Activated CD4-positive, alpha-beta T cell treated with anti-CD3 and anti-CD28 coated beads, Interleukin-2, amount 10 ng/mL, durations not matched to agents 7 days and 5 days (primary cell): ENCODE measurements around the gene LSAMP. TPM values are rescaled to one million over a fixed set of nuclear protein-coding genes. Genes with fewer than 3 reads are reported as not detected.
"Not testable (repeated sequence)": the region's sequence is repeated elsewhere in the genome, so short reads cannot be mapped to it uniquely, and the experiment has no call there.

ENCODE experiments used
- CTCF ChIA-PET: fragments of 350-600 bp; sonication (Branson Sonifier 250); formaldehyde crosslinking; loops from one replicate; lab custom pipeline; 2021; ENCODE audit warnings: antibody characterized with exemption; lab: Charles Lee
- POLR2A ChIA-PET: fragments of 350-600 bp; sonication (Branson Sonifier 250); formaldehyde crosslinking; loops from one replicate; lab custom pipeline; 2021; ENCODE audit warnings: antibody characterized with exemption; lab: Charles Lee
- DNase-seq: peaks from one replicate; pipeline ENCODE4 v3.0.0-alpha.2; 2020
- H3K27ac Mint-ChIP-seq: one replicate; pipeline ENCODE4 v1.8.0; 2021; ENCODE audit warnings: mild to moderate bottlenecking, moderate library complexity, mixed read lengths
- H3K27me3 Mint-ChIP-seq: one replicate; pipeline ENCODE4 v1.8.0; 2021; ENCODE audit warnings: mixed read lengths
- H3K36me3 Mint-ChIP-seq: one replicate; pipeline ENCODE4 v1.8.0; 2021; ENCODE audit warnings: low read depth, mixed read lengths
- H3K4me1 Mint-ChIP-seq: one replicate; pipeline ENCODE4 v1.8.0; 2021; ENCODE audit warnings: mixed read lengths
- H3K4me3 Mint-ChIP-seq: one replicate; pipeline ENCODE4 v1.8.0; 2021; ENCODE audit warnings: mild to moderate bottlenecking, moderate library complexity, mixed read lengths
- H3K9me3 Mint-ChIP-seq: one replicate; pipeline ENCODE4 v1.8.0; 2021; ENCODE audit warnings: mixed read lengths
- total RNA-seq, 2 experiments: library from RNA; stranded (reverse); gene quantifications; one replicate each; pipeline ENCODE4 v1.2.3, GENCODE V29; 2021

LSAMP gene
- total RNA-seq, 2 experiments from 2014 or later, result not detected

DNA sequence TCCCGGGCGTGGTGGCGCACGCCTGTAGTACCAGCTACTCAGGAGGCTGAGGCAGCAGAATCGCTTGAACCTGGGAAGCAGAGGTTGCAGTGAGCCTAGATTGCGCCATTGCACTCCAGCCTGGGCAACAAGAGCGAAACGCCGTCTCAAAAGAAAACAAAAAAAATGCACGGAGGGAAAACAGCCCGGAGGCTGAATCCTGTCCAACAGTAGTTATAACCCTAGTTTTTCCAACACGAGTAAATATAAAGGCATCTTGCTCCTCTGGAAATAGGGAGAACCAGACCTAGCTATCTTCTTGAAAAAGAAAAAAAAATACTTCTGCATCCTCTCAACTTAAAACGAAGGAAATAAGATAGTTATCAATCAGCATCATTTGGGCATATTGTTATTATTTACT, 661.9 kb downstream of the LSAMP start:
- H3K4me1 Mint-ChIP-seq, result peaks cover 14% of the 10 kb centered on the region
- POLR2A ChIA-PET, result interaction anchor here (0.6 kb wide), 1 partner anchor 15 kb away, joined by 3 read pairs; no protein-coding TSS in a partner anchor
- not testable (repeated sequence) for H3K27me3 Mint-ChIP-seq, H3K9me3 Mint-ChIP-seq, H3K27ac Mint-ChIP-seq, H3K36me3 Mint-ChIP-seq, DNase-seq
- H3K4me3 Mint-ChIP-seq, result peak overlapping the region; percentile 82
- CTCF ChIA-PET, result interaction anchor here (0.9 to 1.7 kb wide), 7 partner anchors 8 to 703 kb away, joined by 3 to 7 read pairs (median 4); no protein-coding TSS in a partner anchor

DNA sequence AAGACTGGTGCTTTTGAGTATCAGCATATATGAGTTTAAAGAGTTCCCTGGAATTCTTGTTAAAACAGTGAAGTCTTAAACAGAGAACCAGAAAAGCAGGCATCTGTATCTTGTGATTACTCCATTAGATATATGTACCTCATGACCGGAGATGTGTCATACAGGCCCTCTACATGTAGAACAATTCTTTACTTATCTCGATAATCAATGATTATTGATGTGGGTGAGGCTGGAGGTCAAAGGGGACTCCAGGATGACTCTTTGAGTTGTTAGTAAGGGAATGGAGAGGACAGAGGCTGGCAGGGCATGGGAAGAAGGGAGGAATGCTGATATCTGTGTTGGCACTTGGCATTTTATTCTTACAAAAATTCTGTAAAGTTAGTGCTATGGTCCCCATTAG, 666.3 kb downstream of the LSAMP start:
- H3K4me3 Mint-ChIP-seq, result no peak overlapping the region
- no peak for DNase-seq
- peaks cover 2% of the 10 kb centered on the region for H3K4me1 Mint-ChIP-seq
- POLR2A ChIA-PET, result no interaction called here
- H3K9me3 Mint-ChIP-seq, result no peaks in the 10 kb centered on the region
- peaks cover 7% of the 10 kb centered on the region for H3K27me3 Mint-ChIP-seq
- CTCF ChIA-PET, result no interaction called here
- no peaks in the 10 kb centered on the region for H3K36me3 Mint-ChIP-seq
- no peak overlapping the region for H3K27ac Mint-ChIP-seq

DNA sequence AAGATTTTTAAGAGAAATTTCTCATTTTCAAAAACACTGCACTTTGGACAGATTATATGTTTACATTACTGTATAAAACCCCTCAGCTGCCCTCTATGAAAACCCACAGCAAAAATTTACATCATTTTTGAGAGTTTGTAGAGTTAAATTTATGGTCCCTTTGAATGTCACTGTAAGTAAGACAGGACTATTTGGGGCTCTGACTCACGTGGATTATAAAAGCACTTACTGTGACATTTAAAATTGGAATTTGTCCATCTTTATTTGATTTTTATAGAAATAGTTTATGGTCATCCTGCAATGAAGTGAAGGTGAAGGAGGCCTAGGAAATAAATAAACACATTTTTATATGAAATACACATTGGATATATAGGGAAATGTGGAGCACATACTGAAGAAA, 672.3 kb downstream of the LSAMP start:
- CTCF ChIA-PET, result no interaction called here
- DNase-seq, result no peak
- H3K27ac Mint-ChIP-seq, result no peak overlapping the region
- peaks cover 7% of the 10 kb centered on the region for H3K27me3 Mint-ChIP-seq
- H3K4me3 Mint-ChIP-seq, result no peak overlapping the region
- H3K4me1 Mint-ChIP-seq, result no peaks in the 10 kb centered on the region
- no peaks in the 10 kb centered on the region for H3K9me3 Mint-ChIP-seq
- POLR2A ChIA-PET, result no interaction called here
- no peaks in the 10 kb centered on the region for H3K36me3 Mint-ChIP-seq

GRCh38 chr3:115768661-115769060, 676.6 kb downstream of the LSAMP start:
- no peaks in the 10 kb centered on the region for H3K9me3 Mint-ChIP-seq
- no peak for DNase-seq
- ChIA-PET POLR2A (interaction anchor here (0.5 kb wide), 1 partner anchor 15 kb away, joined by 3 read pairs; no protein-coding TSS in a partner anchor), CTCF (no interaction called here)
- no peaks in the 10 kb centered on the region for H3K27me3 Mint-ChIP-seq
- no peaks in the 10 kb centered on the region for H3K4me1 Mint-ChIP-seq
- no peak overlapping the region for H3K27ac Mint-ChIP-seq
- H3K36me3 Mint-ChIP-seq, result no peaks in the 10 kb centered on the region
- no peak overlapping the region for H3K4me3 Mint-ChIP-seq

- H3K4me1 Mint-ChIP-seq, result no peaks in the 10 kb centered on the region
- POLR2A ChIA-PET, result no interaction called here
Measured at GRCh38 chr3:115766587-115767482, 678.5 kb downstream of the LSAMP start.

DNA sequence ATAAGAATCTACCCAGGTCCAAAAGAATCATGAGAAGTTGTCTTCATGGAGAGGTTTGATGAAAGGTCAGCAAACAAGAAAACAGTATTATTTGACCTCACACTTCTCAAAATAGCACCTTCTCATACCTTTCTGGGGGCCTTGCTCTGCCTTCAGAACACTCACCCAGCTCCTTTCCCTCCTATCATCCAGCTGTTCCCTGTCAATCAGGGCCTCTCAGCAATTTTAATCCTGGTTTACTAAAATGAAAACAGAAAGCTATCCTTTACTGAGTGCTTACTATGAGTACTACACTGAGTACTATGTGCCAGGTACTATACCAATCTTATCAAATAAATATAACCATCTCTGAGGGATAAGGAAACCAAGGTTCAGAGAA, 683.4 kb downstream of the LSAMP start:
- Mint-ChIP-seq H3K27me3 (peaks cover 9% of the 10 kb centered on the region), H3K4me1 (no peaks in the 10 kb centered on the region), H3K9me3 (no peaks in the 10 kb centered on the region), H3K27ac (no peak overlapping the region), H3K4me3 (no peak overlapping the region), H3K36me3 (no peaks in the 10 kb centered on the region)
- no peak for DNase-seq
- CTCF ChIA-PET, result no interaction called here
- POLR2A ChIA-PET, result no interaction called here

More at GRCh38 chr3:115766587-115767482, 678.5 kb downstream of the LSAMP start:
- H3K4me3 Mint-ChIP-seq, result no peak overlapping the region
- CTCF ChIA-PET, result no interaction called here
- DNase-seq, result no peak
- no peak overlapping the region for H3K27ac Mint-ChIP-seq
- no peaks in the 10 kb centered on the region for H3K9me3 Mint-ChIP-seq
- peaks cover 2% of the 10 kb centered on the region for H3K27me3 Mint-ChIP-seq
- no peaks in the 10 kb centered on the region for H3K36me3 Mint-ChIP-seq

- Mint-ChIP-seq H3K4me3 (no peak overlapping the region), H3K4me1 (no peaks in the 10 kb centered on the region), H3K9me3 (no peaks in the 10 kb centered on the region), H3K36me3 (no peaks in the 10 kb centered on the region), H3K27ac (no peak overlapping the region), H3K27me3 (peaks cover 9% of the 10 kb centered on the region)
- DNase-seq, result no peak
- POLR2A ChIA-PET, result no interaction called here
- CTCF ChIA-PET, result no interaction called here
Measured at GRCh38 chr3:115760716-115761115, 684.6 kb downstream of the LSAMP start.

DNA sequence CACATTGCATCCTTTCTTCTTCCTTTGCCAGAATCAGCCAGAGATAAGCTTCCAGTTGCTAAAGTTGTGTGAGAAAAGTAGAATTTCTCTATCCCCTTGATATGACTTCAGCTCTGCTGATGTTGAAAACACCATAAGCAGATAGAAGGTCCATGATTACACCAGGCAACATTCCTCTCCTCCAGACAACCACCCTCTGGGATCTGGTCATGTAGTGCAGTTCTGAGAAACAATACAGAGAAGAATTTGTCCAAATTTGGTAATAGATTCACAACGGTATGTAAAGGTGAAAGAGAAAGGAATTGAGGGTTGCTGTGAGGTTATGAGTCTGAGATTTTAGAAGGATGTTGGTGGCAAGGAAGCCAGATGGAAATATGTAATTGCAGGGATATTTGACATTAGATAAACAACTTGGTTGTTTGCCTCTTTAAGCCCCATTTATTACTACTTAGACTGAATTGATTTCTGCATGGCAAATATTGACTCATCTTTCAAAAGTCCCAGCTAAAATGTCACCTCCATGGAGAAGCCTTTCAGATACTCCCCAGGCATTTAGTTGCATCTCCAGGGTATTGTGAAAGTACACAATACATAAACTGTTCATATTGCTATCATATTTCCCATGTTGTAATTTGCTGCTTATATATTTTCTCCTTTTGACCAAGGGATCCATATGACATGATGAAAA, 687.1 kb downstream of the LSAMP start:
- Mint-ChIP-seq H3K4me1 (no peaks in the 10 kb centered on the region), H3K9me3 (peaks cover 3% of the 10 kb centered on the region), H3K27ac (no peak overlapping the region), H3K4me3 (no peak overlapping the region), H3K36me3 (no peaks in the 10 kb centered on the region), H3K27me3 (peaks cover 24% of the 10 kb centered on the region)
- CTCF ChIA-PET, result no interaction called here
- no peak for DNase-seq
- POLR2A ChIA-PET, result no interaction called here

- H3K36me3 Mint-ChIP-seq, H3K4me3 Mint-ChIP-seq, H3K9me3 Mint-ChIP-seq, DNase-seq, H3K27ac Mint-ChIP-seq, CTCF ChIA-PET, H3K4me1 Mint-ChIP-seq, POLR2A ChIA-PET: not testable (repeated sequence)
- peaks cover 20% of the 10 kb centered on the region for H3K27me3 Mint-ChIP-seq
Measured at GRCh38 chr3:115752978-115753377, 692.3 kb downstream of the LSAMP start.
